GM21367 (cell line): Measurements from ENCODE around the gene COL13A1.

Experiments used
- ATAC-seq: cut with Tn5 transposase; IDR thresholded peaks from one replicate; pipeline ENCODE4 v1.9.1; 2021; ENCODE audit not compliant: unreplicated experiment

COL13A1 gene

DNA sequence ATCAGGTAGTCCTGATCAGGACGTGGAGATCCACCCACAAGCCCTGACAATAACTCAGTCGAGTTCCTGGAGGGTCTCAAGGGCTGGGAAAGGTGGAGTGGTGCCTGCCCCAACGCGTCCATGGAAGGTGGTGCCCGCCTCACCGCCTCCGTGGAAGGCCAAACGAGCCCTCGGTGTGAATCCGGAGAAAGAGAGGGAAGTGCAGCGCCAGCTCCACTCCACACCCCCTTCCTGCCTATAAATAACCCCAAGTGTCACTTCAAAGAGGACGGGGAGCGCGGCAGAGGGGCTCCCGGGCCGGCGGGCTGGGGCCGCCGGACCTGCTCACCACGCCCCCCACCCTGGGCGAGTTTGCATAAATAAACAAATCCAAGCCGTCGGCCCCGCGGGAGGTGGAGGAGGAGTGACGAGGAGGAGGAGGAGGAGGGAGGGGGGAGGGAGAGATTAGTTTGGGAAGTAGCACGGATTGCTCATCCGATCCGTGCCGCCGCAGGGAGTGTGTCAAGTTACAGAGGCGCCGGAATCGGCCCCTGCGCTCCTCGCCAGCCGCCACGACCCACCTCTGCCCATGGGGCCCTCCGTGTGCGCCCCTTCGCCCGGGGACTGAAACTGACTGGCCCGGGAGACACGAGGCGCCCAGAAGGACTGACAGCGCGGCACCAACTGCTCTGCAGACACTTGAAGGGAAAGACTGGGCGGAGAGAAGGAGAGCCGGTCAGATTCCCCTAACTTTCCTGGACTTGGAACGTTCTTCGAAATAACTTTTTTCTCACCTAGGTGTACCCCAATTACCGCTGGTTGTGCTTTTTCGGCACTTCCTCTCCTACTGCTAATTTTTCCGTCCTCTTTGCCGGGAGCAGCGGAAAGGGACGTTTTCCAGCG, at the start of gene COL13A1:
COL13A1 (plus strand) TSS at position 473 of the 882 bp plus-strand sequence. CDS start 518 bp downstream, outside the sequence.
- ATAC-seq: no peak

DNA sequence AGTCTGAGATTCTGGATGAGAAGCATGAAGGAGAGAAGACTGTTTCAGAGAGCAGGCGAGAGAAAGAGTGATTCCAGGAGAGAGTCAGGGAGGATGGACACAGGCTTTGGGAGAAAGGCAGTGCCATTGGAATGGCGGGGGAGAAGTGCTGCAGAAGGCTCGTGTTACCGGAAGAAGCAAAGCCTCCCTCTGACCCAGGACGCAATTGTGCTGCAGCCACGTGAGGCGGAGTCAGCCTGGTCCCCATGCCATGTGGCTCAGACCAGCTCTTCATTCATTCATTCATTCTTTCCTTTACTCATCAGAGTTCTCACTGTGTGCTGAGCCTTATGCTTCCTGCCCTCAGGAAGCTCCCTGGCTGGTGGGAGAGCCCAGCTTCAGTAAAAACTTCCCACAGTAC, 49.2 kb upstream of the COL13A1 start:
- ATAC-seq: no peak

GRCh38 chr10:69756279-69756678, 45.4 kb upstream of the COL13A1 start:
- no peak for ATAC-seq

DNA sequence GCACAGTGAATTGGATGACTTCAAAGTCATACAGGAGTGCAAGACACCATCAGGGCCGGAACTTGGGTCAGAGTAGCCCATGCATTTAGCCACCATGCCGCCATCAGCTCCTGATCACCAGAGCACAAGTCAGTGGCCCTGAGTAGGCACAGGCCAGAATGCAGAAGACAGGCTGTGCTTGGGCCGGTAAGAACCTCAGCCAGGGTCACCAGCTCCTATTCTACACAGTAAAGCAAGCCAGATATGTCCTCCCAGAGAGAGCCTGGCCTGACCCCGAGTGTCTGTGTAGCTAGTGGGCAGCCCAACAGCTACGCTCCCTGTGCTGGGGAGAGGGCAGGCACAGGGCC, 44.5 kb upstream of the COL13A1 start:
- no peak for ATAC-seq

GRCh38 chr10:69757553-69758309, 44.0 kb upstream of the COL13A1 start:
- no peak for ATAC-seq

DNA sequence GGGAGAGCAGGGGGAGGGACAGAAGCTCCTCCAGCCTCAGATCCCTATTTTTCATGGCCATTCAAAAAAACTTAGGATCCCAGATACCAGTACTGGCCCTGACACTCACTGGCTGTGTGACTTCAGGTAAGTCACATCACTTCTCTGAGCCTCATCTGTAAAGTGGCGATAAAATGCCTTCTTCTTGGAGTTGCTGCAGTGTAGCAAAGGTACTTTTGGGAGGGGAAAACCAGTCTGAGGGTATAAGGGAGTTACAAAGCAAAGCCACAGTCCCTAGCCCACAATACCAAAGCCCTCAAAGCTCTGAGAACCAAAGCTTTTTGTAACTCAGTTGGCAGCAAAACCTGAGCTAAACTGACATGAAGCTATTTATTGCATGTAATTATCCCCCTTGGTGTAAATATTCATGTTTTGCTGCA, 43.4 kb upstream of the COL13A1 start:
- ATAC-seq: no peak

DNA sequence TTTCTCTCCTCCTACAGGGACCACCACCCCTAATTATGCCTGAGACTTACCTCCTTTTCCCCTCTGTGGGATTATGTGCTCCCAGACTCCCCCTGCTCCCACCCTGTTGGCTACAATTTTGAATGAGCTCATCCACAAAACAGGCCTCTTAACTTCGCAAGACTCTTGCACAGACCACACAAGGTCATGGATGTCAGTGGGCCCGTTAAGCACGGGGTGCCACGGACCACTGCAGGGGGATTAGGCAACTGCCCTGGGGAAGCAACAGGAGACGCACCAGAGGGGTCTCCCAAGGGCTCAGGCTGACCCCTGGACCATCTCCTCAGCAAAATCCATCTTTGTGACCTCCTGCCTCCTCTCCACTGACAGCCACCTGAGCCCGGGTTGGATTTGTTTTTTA, 42.1 kb upstream of the COL13A1 start:
- ATAC-seq: no peak

- ATAC-seq: no peak
These were observed 41.6 kb upstream of the COL13A1 start for GRCh38 chr10:69760072-69760471.

DNA sequence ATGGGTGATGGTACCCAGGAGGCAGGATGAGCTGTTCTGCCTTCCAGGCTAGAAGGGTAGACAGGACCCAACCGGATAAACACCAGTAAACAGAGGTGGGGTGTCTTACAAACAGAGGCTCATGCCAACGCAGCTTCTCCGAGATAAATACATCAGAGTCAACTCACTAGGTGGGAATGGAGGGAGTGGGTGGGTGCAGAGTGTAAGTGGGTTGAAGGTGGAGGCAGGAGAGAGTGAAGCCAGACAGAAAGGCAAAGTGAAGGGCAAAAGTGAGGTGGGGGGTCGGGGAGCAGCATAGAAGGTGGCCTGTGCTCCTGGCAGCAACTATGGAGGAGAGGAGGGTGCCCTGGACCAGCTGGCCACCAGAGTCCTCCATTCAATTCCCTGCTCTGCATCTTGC, 40.4 kb upstream of the COL13A1 start:
- ATAC-seq: no peak

- ATAC-seq: no peak
These were observed 35.4 kb upstream of the COL13A1 start for GRCh38 chr10:69766161-69766910.

GRCh38 chr10:69767793-69768192, 33.9 kb upstream of the COL13A1 start:
- no peak for ATAC-seq

DNA sequence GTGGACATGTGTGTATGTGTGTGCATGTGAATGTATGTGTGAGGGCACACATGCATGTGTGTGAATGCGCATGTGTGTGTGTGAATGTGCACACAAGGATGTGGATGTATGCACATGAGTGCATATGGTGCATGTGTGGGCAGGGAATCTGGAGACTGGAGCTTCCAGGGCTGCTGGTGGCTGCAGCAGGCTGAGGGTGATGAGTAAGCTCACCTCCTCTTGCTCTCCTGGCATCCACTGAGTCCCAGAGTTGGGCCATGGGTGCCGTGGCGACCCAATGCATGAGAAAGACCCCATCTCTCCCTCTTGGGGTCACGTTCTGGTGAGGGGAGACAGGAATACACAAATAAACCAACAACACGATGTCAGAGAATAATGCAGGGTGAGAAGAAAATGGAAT, 33.3 kb upstream of the COL13A1 start:
- no peak for ATAC-seq

- ATAC-seq: no peak
These were observed 32.2 kb upstream of the COL13A1 start for GRCh38 chr10:69769395-69769992.

DNA sequence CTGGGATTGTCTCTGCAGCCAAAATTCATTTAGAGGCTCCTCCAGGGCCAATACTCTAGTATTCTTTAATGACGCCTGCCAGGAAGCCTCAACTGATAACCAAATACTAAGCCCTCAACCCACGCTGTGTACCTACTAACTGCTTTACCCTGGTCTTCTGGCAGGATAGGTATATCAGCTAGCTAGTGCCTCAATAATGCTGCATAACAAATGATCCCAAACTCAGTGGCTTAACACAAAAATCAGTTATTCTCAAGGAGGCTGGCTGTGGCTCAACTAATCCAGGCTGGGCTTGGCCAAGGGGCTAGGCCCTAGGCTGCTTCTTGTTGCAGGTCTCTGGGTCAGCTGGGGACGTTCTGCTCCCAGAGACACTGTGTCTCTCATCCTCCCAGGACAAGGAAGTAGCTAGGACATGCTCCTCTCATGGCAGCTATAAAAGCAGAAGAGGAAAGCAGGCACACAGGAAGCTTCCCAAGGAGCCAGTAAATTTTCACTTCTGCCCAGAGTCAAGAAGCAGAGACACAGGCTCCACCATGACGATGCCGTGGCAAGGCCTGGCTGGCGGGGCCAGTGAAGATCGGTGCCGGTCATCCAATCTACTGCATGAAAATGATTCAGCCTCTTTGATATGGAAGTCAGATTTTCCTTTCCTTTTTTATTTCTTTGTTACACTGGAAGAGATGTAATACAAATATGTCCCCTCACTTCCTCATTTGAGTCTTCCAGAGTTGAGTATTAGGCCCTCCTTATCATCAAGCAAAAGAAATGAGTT, 28.6 kb upstream of the COL13A1 start:
- ATAC-seq: no peak

DNA sequence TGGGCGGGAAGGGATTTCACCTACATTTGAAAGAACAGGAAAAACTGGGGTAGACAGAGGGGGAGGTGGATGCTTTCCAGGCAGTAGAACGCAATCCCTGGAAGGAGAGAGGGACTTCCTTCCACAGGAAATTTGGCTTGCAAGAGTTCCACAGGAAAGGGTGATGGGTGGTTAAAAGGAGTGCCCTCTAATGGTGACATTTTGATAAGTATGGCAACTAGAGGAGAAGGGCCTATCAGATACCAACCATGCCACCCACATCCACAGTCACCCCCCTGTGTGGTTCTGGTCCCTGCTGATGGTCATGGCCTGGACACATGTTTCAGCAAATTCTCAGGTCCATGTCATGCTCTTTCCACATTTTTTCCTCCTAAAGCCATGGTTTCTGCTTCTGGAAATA, 27.1 kb upstream of the COL13A1 start:
- ATAC-seq: no peak

GRCh38 chr10:69780077-69780476, 21.6 kb upstream of the COL13A1 start:
- ATAC-seq: no peak

DNA sequence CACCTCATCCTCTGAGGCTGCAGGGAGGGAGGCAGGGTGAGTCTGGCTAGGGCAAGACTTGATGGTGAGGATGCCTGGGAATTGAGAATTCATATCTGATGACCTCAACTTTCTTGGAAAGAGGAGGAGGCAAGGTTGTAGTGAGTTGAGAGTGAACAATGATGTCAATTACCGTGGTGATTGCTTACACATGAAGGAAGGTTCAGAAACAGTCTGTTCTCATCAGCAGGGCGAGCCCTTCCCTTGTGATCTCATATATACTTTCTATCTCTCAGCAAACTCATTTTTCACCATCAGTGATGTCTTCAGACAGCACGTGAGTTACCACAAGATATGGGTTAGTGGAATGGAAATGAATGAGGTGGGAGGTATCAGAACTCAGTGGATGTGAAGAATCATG, 20.1 kb upstream of the COL13A1 start:
- no peak for ATAC-seq

GRCh38 chr10:69783515-69783914, 18.2 kb upstream of the COL13A1 start:
- no peak for ATAC-seq

- no peak for ATAC-seq
These were observed 14.9 kb upstream of the COL13A1 start for GRCh38 chr10:69786791-69787190.

- no peak for ATAC-seq
These were observed 14.0 kb upstream of the COL13A1 start for GRCh38 chr10:69787681-69788080.
